Stimulated activated CD4-positive, alpha-beta T cell treated with anti-CD3 and anti-CD28 coated beads, Interleukin-4, amount 100 ng/mL, for 1 hour (primary cell): ENCODE data around the gene ZMIZ1.

Experiments
- DNase-seq: peaks from one replicate; pipeline ENCODE4 v3.0.0-alpha.2; 2020

Gene ZMIZ1

GRCh38 chr10:79349072-79349491 is 280.3 kb downstream of the ZMIZ1 start:
- no peak for DNase-seq

GRCh38 chr10:79349766-79350406 is 281.1 kb downstream of the ZMIZ1 start:
- no peak for DNase-seq

GRCh38 chr10:79350407-79351154 is 281.8 kb downstream of the ZMIZ1 start:
- no peak for DNase-seq

- DNase-seq, result no peak
Observed at GRCh38 chr10:79351332-79351731, 282.6 kb downstream of the ZMIZ1 start.

- DNase-seq, result no peak
Observed at GRCh38 chr10:79352035-79352877, 283.5 kb downstream of the ZMIZ1 start.

GRCh38 chr10:79353000-79353406 is 284.2 kb downstream of the ZMIZ1 start:
- DNase-seq, result no peak

- no peak for DNase-seq
Observed at GRCh38 chr10:79353726-79354125, 285.0 kb downstream of the ZMIZ1 start.

GRCh38 chr10:79354141-79354540 is 285.4 kb downstream of the ZMIZ1 start:
- DNase-seq, result no peak

- no peak for DNase-seq
Observed at GRCh38 chr10:79354615-79355014, 285.8 kb downstream of the ZMIZ1 start.

- no peak for DNase-seq
Observed at GRCh38 chr10:79355420-79356017, 286.8 kb downstream of the ZMIZ1 start.

GRCh38 chr10:79356104-79356503 is 287.3 kb downstream of the ZMIZ1 start:
- DNase-seq, result no peak

- no peak for DNase-seq
Observed at GRCh38 chr10:79357180-79357579, 288.4 kb downstream of the ZMIZ1 start.

GRCh38 chr10:79358811-79359210 is 290.0 kb downstream of the ZMIZ1 start:
- no peak for DNase-seq

GRCh38 chr10:79359816-79360498 is 291.2 kb downstream of the ZMIZ1 start:
- no peak for DNase-seq

- no peak for DNase-seq
Observed at GRCh38 chr10:79360499-79361342, 292.0 kb downstream of the ZMIZ1 start.

GRCh38 chr10:79361726-79362397 is 293.1 kb downstream of the ZMIZ1 start:
- no peak for DNase-seq
